MM.1S (cell line): ENCODE results near the gene KCNB1.

Source experiments
- DNase-seq: peaks from one replicate; pipeline ENCODE4 v3.0.0-alpha.2; 2015
- H2AFZ ChIP-seq: fragments of 300-600 bp; sonication (generic); 2 replicates; pipeline ENCODE4 v1.6.0; 2016; ENCODE audit warnings: antibody characterized with exemption, low read length
- H3F3A ChIP-seq: fragments of 300-600 bp; sonication (generic); 2 replicates; pipeline ENCODE4 v1.6.1; 2016; ENCODE audit warnings: mild to moderate bottlenecking, antibody characterized with exemption, low read length, moderate library complexity, mixed read lengths; ENCODE audit not compliant: insufficient read depth
- H3K27ac ChIP-seq: fragments of 300-600 bp; sonication (generic); 2 replicates; pipeline ENCODE4 v1.5.1; 2016; ENCODE audit warnings: mild to moderate bottlenecking, low read length
- H3K27me3 ChIP-seq: fragments of 300-600 bp; sonication (generic); replicated peaks from 2 replicates; pipeline ENCODE4 v1.6.0; 2016; ENCODE audit warnings: low read length; ENCODE audit not compliant: insufficient read depth
- H3K36me3 ChIP-seq: fragments of 300-600 bp; sonication (generic); replicated peaks from 2 replicates; pipeline ENCODE4 v1.6.1; 2016; ENCODE audit warnings: mild to moderate bottlenecking, low read length, mixed read lengths; ENCODE audit not compliant: insufficient read depth
- H3K4me1 ChIP-seq: fragments of 300-600 bp; sonication (generic); 2 replicates; pipeline ENCODE4 v1.6.1; 2016; ENCODE audit warnings: low read length, mixed read lengths
- H3K4me2 ChIP-seq: fragments of 300-600 bp; sonication (generic); 2 replicates; pipeline ENCODE4 v1.6.0; 2016; ENCODE audit warnings: low read depth, low read length
- H3K4me3 ChIP-seq: fragments of 300-600 bp; sonication (generic); 2 replicates; pipeline ENCODE4 v1.5.1; 2016; ENCODE audit warnings: low read length, mixed read lengths
- H3K79me2 ChIP-seq: fragments of 300-600 bp; sonication (generic); 2 replicates; pipeline ENCODE4 v1.6.1; 2016; ENCODE audit warnings: mixed run types, low read length, mixed read lengths
- H3K9ac ChIP-seq: fragments of 300-600 bp; sonication (generic); 2 replicates; pipeline ENCODE4 v1.6.1; 2016; ENCODE audit warnings: low read length, mixed read lengths
- H3K9me2 ChIP-seq: fragments of 300-600 bp; sonication (generic); replicated peaks from 2 replicates; pipeline ENCODE4 v1.6.1; 2016; ENCODE audit warnings: mild to moderate bottlenecking, low read length, mixed read lengths; ENCODE audit not compliant: insufficient read depth
- H3K9me3 ChIP-seq: fragments of 300-600 bp; sonication (generic); replicated peaks from 2 replicates; pipeline ENCODE4 v1.6.1; 2016; ENCODE audit warnings: mild to moderate bottlenecking, low read length, mixed read lengths; ENCODE audit not compliant: insufficient read depth
- H4K20me1 ChIP-seq: fragments of 300-600 bp; sonication (generic); 2 replicates; pipeline ENCODE4 v1.6.1; 2016; ENCODE audit warnings: mild to moderate bottlenecking, low read length, moderate library complexity, mixed read lengths; ENCODE audit not compliant: insufficient read depth
- CTCF ChIP-seq: fragments of 300-600 bp; sonication (generic); IDR thresholded peaks from 2 replicates; pipeline ENCODE4 v1.5.1; 2016; ENCODE audit warnings: antibody characterized with exemption, low read length, mixed read lengths
- EZH2 ChIP-seq: fragments of 300-600 bp; sonication (generic); optimal IDR thresholded peaks from 2 replicates; pipeline ENCODE3; 2017; ENCODE audit warnings: low read depth, mild to moderate bottlenecking, antibody characterized with exemption, low read length, mixed read lengths
- EZH2phosphoT487 ChIP-seq: fragments of 300-600 bp; sonication (generic); IDR thresholded peaks from 2 replicates; pipeline ENCODE4 v1.6.1; 2018; ENCODE audit warnings: antibody characterized with exemption, low read length

Gene KCNB1

GRCh38 chr20:49457444-49457843 lies 25.0 kb downstream of the KCNB1 start:
- DNase-seq = no peak
- Histone ChIP-seq H3K27ac (no peak overlapping the region), H3K4me3 (no peak overlapping the region), H3K27me3 (peaks cover 12% of the 10 kb centered on the region; the same call in 1 of the 2 replicates), H3F3A (no peaks in the 10 kb centered on the region), H3K4me1 (no peaks in the 10 kb centered on the region), H3K9me3 (no peaks in the 10 kb centered on the region), H2AFZ (no peak overlapping the region), H3K36me3 (no peaks in the 10 kb centered on the region), H3K79me2 (no peaks in the 10 kb centered on the region), H3K9ac (no peak overlapping the region), H3K4me2 (no peak overlapping the region), H3K9me2 (no peaks in the 10 kb centered on the region), H4K20me1 (no peaks in the 10 kb centered on the region)
- TF ChIP-seq EZH2 (no peak), CTCF (no peak), EZH2phosphoT487 (no peak)

GRCh38 chr20:49456646-49457045 lies 25.8 kb downstream of the KCNB1 start:
- Histone ChIP-seq H3K79me2 (no peaks in the 10 kb centered on the region), H3K4me2 (no peak overlapping the region), H3K9me2 (no peaks in the 10 kb centered on the region), H4K20me1 (no peaks in the 10 kb centered on the region), H3K9me3 (no peaks in the 10 kb centered on the region), H3K27me3 (peaks cover 12% of the 10 kb centered on the region; the same call in 1 of the 2 replicates), H3K36me3 (no peaks in the 10 kb centered on the region), H3K9ac (no peak overlapping the region), H3K4me1 (no peaks in the 10 kb centered on the region), H3F3A (no peaks in the 10 kb centered on the region), H3K4me3 (no peak overlapping the region), H2AFZ (no peak overlapping the region), H3K27ac (no peak overlapping the region)
- DNase-seq = no peak
- no peak for TF ChIP-seq EZH2
- no peak for TF ChIP-seq CTCF
- TF ChIP-seq EZH2phosphoT487 = no peak

- no peaks in the 10 kb centered on the region for H3F3A ChIP-seq
- no peak overlapping the region for H3K27ac ChIP-seq
- no peaks in the 10 kb centered on the region for H3K9me3 ChIP-seq
- H2AFZ ChIP-seq = no peak overlapping the region
- no peak overlapping the region for H3K4me3 ChIP-seq
- H3K4me2 ChIP-seq = no peak overlapping the region
- H3K36me3 ChIP-seq = no peaks in the 10 kb centered on the region
- no peaks in the 10 kb centered on the region for H3K9me2 ChIP-seq
- DNase-seq = no peak
- H3K79me2 ChIP-seq = no peaks in the 10 kb centered on the region
- H3K4me1 ChIP-seq = no peaks in the 10 kb centered on the region
- no peak for TF ChIP-seq EZH2phosphoT487
- TF ChIP-seq EZH2 = no peak
- no peak for TF ChIP-seq CTCF
- H3K9ac ChIP-seq = no peak overlapping the region
- peaks cover 12% of the 10 kb centered on the region; the same call in 1 of the 2 replicates for H3K27me3 ChIP-seq
- no peaks in the 10 kb centered on the region for H4K20me1 ChIP-seq
These were observed 26.8 kb downstream of the KCNB1 start for GRCh38 chr20:49455691-49456090.

- no peak overlapping the region for H2AFZ ChIP-seq
- TF ChIP-seq EZH2phosphoT487 (no peak), EZH2 (no peak), CTCF (no peak)
- no peaks in the 10 kb centered on the region for H3K9me3 ChIP-seq
- peaks cover 12% of the 10 kb centered on the region; the same call in 1 of the 2 replicates for H3K27me3 ChIP-seq
- H3K4me1 ChIP-seq = no peaks in the 10 kb centered on the region
- no peaks in the 10 kb centered on the region for H3K9me2 ChIP-seq
- no peak for DNase-seq
- H3K4me2 ChIP-seq = no peak overlapping the region
- no peaks in the 10 kb centered on the region for H3K79me2 ChIP-seq
- no peak overlapping the region for H3K4me3 ChIP-seq
- H4K20me1 ChIP-seq = no peaks in the 10 kb centered on the region
- no peaks in the 10 kb centered on the region for H3F3A ChIP-seq
- H3K9ac ChIP-seq = no peak overlapping the region
- H3K27ac ChIP-seq = no peak overlapping the region
- no peaks in the 10 kb centered on the region for H3K36me3 ChIP-seq
These were observed 30.4 kb downstream of the KCNB1 start for GRCh38 chr20:49452011-49452482.
